HG03108 (cell line): Measurements from ENCODE around the gene B3GALT4.

Source experiments
- ATAC-seq: cut with Tn5 transposase; IDR thresholded peaks from one replicate; pipeline ENCODE4 v1.9.1; 2021; ENCODE audit warnings: moderate library complexity; ENCODE audit not compliant: unreplicated experiment

B3GALT4 gene

DNA sequence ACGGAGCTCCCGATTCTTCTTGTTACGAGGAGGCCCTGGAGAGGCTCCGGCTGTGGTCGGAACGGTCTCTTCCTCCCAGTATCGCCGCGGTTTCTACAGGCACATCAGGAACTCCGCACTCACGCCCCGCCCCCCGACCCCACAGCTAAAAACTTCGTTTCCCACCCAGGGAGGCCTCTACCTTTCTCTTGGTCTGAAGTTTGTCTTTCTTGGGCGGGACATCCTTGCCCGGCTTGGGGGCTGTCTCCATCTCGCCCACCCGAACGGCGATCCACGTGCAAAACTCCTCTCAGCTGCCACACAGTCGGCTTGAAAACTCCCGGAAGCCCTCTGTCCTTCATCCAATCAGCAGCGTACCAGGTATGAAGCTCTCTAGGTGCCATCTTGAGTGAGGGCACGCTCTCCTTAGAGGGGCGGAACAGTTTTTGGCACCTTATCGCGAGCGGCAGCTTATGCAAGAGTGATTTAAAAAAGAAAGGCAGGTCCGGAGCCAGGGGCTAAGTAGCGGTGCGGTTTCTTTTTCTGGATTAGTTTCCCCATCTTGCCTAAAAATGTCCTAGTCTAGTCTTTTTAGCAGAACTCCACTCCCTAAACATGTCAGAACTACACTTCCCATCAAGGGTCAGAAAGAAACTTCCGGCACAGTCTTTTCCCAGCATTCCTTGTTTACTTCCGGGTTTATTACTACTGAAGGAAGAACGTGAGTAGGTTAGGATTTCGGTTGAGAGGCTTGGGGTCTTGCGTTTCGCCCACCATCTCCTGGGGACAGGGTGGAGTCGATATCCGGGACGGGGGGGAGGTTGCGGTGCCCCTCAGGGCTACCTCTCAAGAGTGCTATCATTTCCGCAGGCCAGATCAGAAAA, 12.2 kb downstream of the B3GALT4 start, which contains the start of the genes PFDN6 and WDR46:
Gene PFDN6, plus strand, starts transcription at position 681 of the 863 bp plus-strand sequence. CDS start 256 bp downstream, outside the sequence.
Gene WDR46, minus strand, starts transcription at position 319 of the 863 bp plus-strand sequence. Its CDS starts 69 bp downstream, at position 250.
- peak; percentile 74 for ATAC-seq

DNA sequence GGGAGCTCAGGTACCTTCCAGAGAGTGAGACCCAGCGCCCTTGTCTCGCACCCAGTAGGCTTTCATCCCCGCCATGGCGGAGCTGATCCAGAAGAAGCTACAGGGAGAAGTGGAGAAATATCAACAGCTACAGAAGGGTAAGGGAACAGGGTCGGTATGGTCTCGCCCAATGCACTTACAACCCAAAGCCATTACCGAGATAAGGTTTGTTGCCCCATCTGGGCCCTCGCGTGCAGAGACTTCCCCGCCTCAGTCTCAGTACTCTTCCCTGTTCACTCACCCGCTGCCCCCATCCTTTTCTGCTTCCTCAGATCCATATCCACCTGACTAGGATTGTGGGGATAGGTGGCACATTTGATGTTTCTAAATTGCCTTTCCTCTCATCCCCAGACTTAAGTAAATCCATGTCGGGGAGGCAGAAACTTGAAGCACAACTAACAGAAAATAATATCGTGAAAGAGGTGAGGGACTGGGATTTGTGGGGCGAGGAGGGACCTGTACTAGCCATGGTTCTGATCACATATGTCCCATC, 12.9 kb downstream of the B3GALT4 start:
- no peak for ATAC-seq

GRCh38 chr6:33290459-33290858, 13.5 kb downstream of the B3GALT4 start:
- no peak for ATAC-seq

GRCh38 chr6:33292996-33293682, 16.2 kb downstream of the B3GALT4 start:
- ATAC-seq, result no peak

GRCh38 chr6:33294086-33294823, 17.3 kb downstream of the B3GALT4 start:
- ATAC-seq, result no peak

DNA sequence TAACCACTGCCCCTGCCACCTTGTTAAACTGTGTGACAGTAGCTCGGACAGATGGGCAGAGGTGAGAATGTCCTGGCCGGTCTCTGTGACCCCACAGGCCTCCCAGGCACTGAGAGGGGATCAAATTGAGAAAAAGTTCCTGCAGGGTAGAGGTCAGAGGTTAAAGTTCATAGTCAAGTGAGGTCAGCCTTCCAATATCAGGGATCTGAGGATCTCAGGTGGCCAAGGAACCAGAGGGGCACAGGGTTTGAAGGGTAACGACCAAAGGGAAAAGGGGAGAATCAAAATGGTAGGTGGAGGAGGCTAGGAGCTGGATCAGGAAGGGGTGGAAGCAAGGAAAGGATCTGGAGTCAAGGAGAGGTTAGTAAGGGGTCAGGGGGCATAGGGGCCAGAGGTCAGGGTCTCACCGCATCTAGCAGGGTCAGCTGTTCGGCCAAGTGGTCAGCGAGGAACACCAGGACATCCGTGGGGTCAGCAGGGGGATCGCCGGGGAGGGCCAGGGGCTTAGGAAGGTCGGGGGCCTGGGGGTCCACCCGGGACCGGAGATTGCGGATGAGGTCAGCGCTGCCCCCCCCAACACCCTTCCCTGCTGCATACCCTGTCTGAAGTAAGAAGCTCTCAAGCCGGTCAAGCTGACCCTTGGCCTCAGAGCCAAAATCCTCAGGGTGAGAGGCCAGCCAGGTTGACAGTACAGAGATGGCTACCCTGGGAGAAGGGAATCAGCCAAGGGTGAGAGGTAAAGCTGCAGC, 18.9 kb downstream of the B3GALT4 start:
- ATAC-seq, result no peak

DNA sequence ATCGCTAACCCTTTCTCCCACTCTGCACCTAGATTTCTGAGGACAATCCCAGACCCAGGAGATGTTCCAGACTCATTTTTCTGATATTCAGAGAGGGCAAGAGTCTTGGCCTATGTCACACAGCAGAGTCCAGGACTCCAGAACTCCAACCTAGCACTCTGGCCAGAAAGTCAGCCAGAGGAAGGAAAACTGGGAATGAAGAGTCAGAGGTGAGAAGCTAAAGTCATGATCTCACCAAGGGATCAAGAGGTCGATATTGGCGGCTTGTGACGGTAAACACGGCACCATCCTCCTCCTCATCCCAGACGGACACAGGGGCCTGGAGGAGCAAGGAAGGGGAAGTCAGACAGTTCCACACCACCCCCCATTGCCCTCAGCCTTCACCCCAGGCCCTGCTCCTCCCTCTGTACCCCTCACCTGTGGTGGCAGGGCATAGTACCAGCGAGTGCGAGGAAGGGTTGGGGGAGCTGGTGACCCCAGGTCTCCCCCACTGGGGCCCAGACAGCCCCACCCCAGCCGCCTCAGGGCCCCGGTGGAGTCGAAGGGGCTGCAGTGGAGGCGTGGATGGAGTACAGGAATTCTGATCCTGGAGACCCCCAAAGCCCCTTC, 20.0 kb downstream of the B3GALT4 start:
- ATAC-seq, result no peak

DNA sequence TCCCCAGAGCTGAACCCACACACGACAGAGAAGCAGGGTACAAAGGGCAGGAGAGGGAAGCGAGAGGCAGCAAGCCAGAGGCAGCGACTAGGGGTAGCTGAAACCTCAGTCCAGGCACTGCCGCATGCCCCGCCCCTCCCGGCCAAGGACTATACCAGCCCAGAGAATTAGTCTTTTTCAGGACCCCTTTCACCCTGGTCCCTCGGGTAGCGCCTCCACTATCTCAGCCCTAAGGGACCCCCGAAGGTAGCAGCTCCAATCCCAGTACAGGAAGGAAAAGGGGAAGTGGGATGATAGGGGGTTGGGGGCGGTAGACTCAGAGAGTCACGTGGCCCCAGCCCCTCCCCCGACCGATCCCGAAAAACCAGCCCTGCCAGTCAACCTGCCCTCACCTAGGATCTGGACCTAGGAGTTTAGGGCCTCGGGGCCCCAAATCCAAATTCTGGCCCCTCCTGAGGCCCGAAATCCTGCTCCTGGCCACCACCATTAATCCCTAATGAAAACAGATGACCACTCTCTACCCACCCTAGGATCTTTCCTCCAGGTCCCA, 20.6 kb downstream of the B3GALT4 start:
- ATAC-seq, result no peak

GRCh38 chr6:33297956-33298772, 21.2 kb downstream of the B3GALT4 start:
- ATAC-seq, result no peak

GRCh38 chr6:33298773-33299236, 21.9 kb downstream of the B3GALT4 start, which contains the start of gene RGL2:
RGL2 (minus strand) TSS chr6:33298942; CDS start chr6:33298610, 332 bp downstream.
- peak; percentile 16 for ATAC-seq

GRCh38 chr6:33299237-33299944, 22.5 kb downstream of the B3GALT4 start:
- ATAC-seq, result peak; percentile 75

DNA sequence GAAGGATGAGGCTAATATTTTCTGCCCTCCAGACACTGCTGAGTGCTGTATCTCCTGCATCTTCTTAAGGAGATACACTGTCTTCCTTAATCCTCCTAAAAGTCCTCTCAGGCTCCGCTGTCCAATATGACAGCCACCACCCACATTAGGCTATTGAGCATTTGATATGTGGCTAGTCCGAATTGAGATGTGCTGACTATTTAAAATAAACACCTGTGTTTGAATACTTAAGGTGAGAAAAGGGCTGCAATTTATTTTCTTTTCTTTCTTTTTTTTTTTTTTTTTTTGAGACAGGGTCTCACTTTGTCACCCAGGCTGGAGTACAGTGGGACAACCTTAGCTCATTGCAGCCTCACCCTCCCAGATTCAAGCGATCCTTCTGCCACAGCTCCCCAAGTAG, 25.0 kb downstream of the B3GALT4 start:
- no peak for ATAC-seq

GRCh38 chr6:33304216-33304615, 27.3 kb downstream of the B3GALT4 start:
- ATAC-seq, result no peak

DNA sequence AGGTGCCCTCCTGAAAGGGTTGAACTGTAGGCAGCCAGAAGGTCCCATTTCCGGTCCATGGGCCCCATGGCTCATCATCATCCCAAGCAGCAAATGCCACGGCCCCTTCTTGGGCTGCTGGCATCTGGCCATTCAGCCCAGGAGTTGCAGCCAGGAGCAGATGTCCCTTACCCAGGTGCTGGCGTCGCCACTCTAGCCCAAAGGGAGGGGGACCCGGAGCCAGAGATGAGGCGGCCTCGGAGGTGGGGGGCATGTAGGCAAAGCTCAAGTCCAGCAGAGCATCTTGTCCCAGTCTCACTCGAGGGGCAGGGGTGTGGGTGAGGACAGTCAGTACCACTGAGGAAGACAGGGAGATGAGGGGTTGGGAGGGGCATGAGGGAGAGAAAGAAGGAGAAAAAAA, 28.1 kb downstream of the B3GALT4 start:
- no peak for ATAC-seq

DNA sequence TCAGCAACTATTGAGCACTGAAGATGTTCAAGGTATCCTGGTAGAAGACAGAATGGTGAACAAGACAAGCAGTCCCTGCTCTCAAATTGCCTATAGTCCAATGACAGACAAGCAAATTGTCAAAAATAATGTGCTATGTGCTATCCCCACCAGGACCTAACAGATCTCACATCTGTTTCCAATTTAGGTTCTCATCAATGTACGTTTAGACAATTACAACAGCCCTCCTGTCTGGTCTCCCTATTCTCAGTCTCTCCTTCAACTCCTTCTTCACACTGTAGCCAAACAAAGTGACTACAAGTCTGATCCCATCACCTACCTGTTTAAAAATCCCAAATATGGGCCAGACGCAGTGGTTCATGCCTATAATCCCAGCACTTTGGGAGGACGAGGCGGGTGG, 29.4 kb downstream of the B3GALT4 start:
- ATAC-seq, result no peak

DNA sequence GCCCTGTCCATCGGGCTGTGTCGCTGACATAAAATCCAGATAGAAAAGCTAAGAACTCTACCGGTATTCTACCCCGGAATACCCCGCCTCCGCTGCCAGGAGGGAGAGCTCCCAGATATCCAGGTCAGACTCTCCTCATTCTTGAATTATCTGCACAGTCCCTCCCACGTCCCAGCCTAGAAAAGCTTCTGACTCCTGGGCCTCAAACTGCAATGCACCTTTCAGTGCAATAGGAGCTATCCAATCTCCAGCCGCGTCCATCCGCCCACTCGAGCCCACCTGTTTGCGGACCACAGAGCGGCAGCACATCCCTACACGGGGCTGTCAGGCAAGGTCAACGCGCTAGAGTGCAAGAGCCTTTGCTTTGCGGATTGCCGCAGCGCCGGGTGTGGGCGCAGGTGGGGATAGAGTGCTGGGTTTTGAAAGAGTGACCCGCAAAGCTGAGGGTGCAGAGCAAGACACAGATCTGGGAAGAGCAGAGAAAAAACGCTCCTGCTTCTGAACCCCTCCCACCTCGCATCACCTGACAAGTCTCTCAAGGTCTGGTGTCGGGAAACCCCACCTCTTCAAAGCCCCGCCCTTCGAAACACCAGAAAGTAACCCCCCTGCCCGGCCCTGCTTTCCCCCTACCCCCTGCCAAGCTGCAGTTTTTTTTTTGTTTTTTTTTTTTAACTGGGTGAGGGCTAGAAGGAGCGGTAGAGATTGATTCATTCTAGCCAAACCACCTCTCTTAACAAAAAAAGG, 35.6 kb downstream of the B3GALT4 start:
- peak; percentile 31 for ATAC-seq

- ATAC-seq, result peak; percentile 6
These were observed 36.3 kb downstream of the B3GALT4 start for GRCh38 chr6:33313105-33313708.
